Smooth muscle cell (in vitro differentiated cells): ENCODE measurements around the gene SEMA3F. TPM values are rescaled to one million over a fixed set of nuclear protein-coding genes. Genes with fewer than 3 reads are reported as not detected.

Experiments
- DNase-seq: peaks from one replicate; lab custom pipeline; 2025; ENCODE audit not compliant: unreplicated experiment; lab: John Stamatoyannopoulos, UW
- H2AFZ ChIP-seq: fragments of 200-600 bp; sonication (generic); 2 replicates; pipeline ENCODE4 v1.6.0; 2016; ENCODE audit warnings: antibody characterized with exemption, low read depth, mild to moderate bottlenecking
- H3F3A ChIP-seq: fragments of 200-600 bp; sonication (generic); 2 replicates; pipeline ENCODE4 v1.6.0; 2017; ENCODE audit warnings: antibody characterized with exemption, low read depth
- H3K27ac ChIP-seq: fragments of 200-600 bp; sonication (generic); 2 replicates; pipeline ENCODE4 v1.5.1; 2016; ENCODE audit warnings: low read depth, mild to moderate bottlenecking
- H3K27me3 ChIP-seq: fragments of 200-600 bp; sonication (generic); 2 replicates; pipeline ENCODE4 v1.6.1; 2016; ENCODE audit warnings: low read depth, mild to moderate bottlenecking
- H3K36me3 ChIP-seq: fragments of 200-600 bp; sonication (generic); 2 replicates; pipeline ENCODE4 v1.5.1; 2016; ENCODE audit warnings: low read depth
- H3K4me1 ChIP-seq: fragments of 200-600 bp; sonication (generic); 2 replicates; pipeline ENCODE4 v1.5.1; 2016; ENCODE audit warnings: low read depth
- H3K4me2 ChIP-seq: fragments of 200-600 bp; sonication (generic); 2 replicates; pipeline ENCODE4 v1.6.0; 2016; ENCODE audit warnings: mild to moderate bottlenecking
- H3K4me3 ChIP-seq: fragments of 200-600 bp; sonication (generic); 2 replicates; pipeline ENCODE4 v1.5.1; 2016; ENCODE audit warnings: mild to moderate bottlenecking
- H3K79me2 ChIP-seq: fragments of 200-600 bp; sonication (generic); 2 replicates; pipeline ENCODE4 v1.6.0; 2016; ENCODE audit warnings: low read depth, mild to moderate bottlenecking
- H3K9ac ChIP-seq: fragments of 200-600 bp; sonication (generic); 2 replicates; pipeline ENCODE4 v1.6.0; 2016; ENCODE audit warnings: low read depth
- H3K9me3 ChIP-seq: fragments of 200-600 bp; sonication (generic); replicated peaks from 2 replicates; pipeline ENCODE4 v1.5.1; 2016; ENCODE audit warnings: low read depth
- H4K20me1 ChIP-seq: fragments of 200-600 bp; sonication (generic); 2 replicates; pipeline ENCODE4 v1.6.0; 2016; ENCODE audit warnings: low read depth
- CTCF ChIP-seq: fragments of 200-600 bp; sonication (generic); IDR thresholded peaks from 2 replicates; pipeline ENCODE4 v1.5.1; 2017; ENCODE audit warnings: borderline replicate concordance, mild to moderate bottlenecking, antibody characterized with exemption; ENCODE audit not compliant: insufficient read depth, poor library complexity, severe bottlenecking
- WGBS: methylation state at CpG from one replicate; pipeline ENCODE4 v1.1.7; 2016; ENCODE audit warnings: low lambda C conversion rate; 5-methylcytosine and 5-hydroxymethylcytosine counted together
- polyA plus RNA-seq: library from polyadenylated mRNA; unstranded; fragments of >200 nt; fragmentation: Nextera tagmentation; extraction: Ambion mirVana; gene quantifications from 2 replicates; pipeline ENCODE4 v1.2.1, GENCODE V29; 2016
- total RNA-seq: library from RNA; depleted of rRNA; stranded (reverse); fragments of >200 nt; gene quantifications from 2 replicates; pipeline ENCODE4 v1.2.3, GENCODE V29; 2014

Gene SEMA3F
- total and polyA plus RNA-seq, 2 experiments from 2014 or later, result 9.2 to 16.9 TPM

GRCh38 chr3:50160561-50160983 lies 5.4 kb downstream of the SEMA3F start:
- Histone ChIP-seq H2AFZ (no peak overlapping the region), H4K20me1 (peaks cover 24% of the 10 kb centered on the region), H3K27ac (no peak overlapping the region), H3K9ac (no peak overlapping the region), H3K36me3 (no peaks in the 10 kb centered on the region), H3K4me1 (peaks cover 26% of the 10 kb centered on the region), H3K9me3 (no peaks in the 10 kb centered on the region), H3K79me2 (no peaks in the 10 kb centered on the region), H3K27me3 (peaks cover 16% of the 10 kb centered on the region), H3K4me2 (no peak overlapping the region), H3F3A (no peaks in the 10 kb centered on the region), H3K4me3 (no peak overlapping the region)
- WGBS, result 82% methylated on average over 7 of the region's 7 CpGs
- TF ChIP-seq CTCF, result no peak
- no peak for DNase-seq

- Histone ChIP-seq H3K4me3 (no peak overlapping the region), H3K27ac (no peak overlapping the region), H3K36me3 (no peaks in the 10 kb centered on the region), H3K27me3 (peaks cover 8% of the 10 kb centered on the region), H3K4me1 (peaks cover 25% of the 10 kb centered on the region), H2AFZ (no peak overlapping the region), H4K20me1 (peaks cover 26% of the 10 kb centered on the region), H3K79me2 (no peaks in the 10 kb centered on the region), H3K4me2 (no peak overlapping the region), H3K9me3 (no peaks in the 10 kb centered on the region), H3K9ac (no peak overlapping the region), H3F3A (no peaks in the 10 kb centered on the region)
- no peak for DNase-seq
- TF ChIP-seq CTCF, result no peak
- WGBS, result 85% methylated on average over 13 of the region's 13 CpGs
Observed at GRCh38 chr3:50161320-50161719, 6.2 kb downstream of the SEMA3F start.

GRCh38 chr3:50162034-50162883 lies 7.1 kb downstream of the SEMA3F start:
- no peaks in the 10 kb centered on the region for H3K9me3 ChIP-seq
- no peaks in the 10 kb centered on the region for H3K36me3 ChIP-seq
- H3K4me1 ChIP-seq, result peaks cover 25% of the 10 kb centered on the region
- no peak overlapping the region for H3K4me2 ChIP-seq
- no peak overlapping the region for H3K9ac ChIP-seq
- no peaks in the 10 kb centered on the region for H3F3A ChIP-seq
- TF ChIP-seq CTCF, result no peak
- H3K27ac ChIP-seq, result no peak overlapping the region
- no peak overlapping the region for H2AFZ ChIP-seq
- H4K20me1 ChIP-seq, result peaks cover 34% of the 10 kb centered on the region
- no peak overlapping the region for H3K4me3 ChIP-seq
- 93% methylated on average over 5 of the region's 5 CpGs for WGBS
- peaks cover 3% of the 10 kb centered on the region for H3K27me3 ChIP-seq
- no peaks in the 10 kb centered on the region for H3K79me2 ChIP-seq
- no peak for DNase-seq
